ENCODE results near the gene EPB41L3. TPM values are rescaled to one million over a fixed set of nuclear protein-coding genes. Genes with fewer than 3 reads are reported as not detected.

The EPB41L3 gene
- polyA plus RNA-seq, 1 donor from 2014 or later: 19.6 TPM

- H3K27ac ChIP-seq (ENCODE audit: low read length): no peak overlapping the region
- no peak for TF ChIP-seq TAF1 (IDR thresholded peaks at IDR 0.05; ENCODE audit: low read depth)
- no peak for TF ChIP-seq EZH2 (IDR thresholded peaks at IDR 0.05; ENCODE audit: borderline replicate concordance, insufficient read depth, low read length, poor library complexity, severe bottlenecking)
- TF ChIP-seq RAD21 (conservative IDR thresholded peaks at IDR 0.05): no peak
- TF ChIP-seq SMC3 (conservative IDR thresholded peaks at IDR 0.05; ENCODE audit: poor library complexity): no peak
- no peak for TF ChIP-seq MXI1 (conservative IDR thresholded peaks at IDR 0.05; ENCODE audit: poor library complexity, severe bottlenecking)
- TF ChIP-seq EP300 (conservative IDR thresholded peaks at IDR 0.05; ENCODE audit: poor library complexity, severe bottlenecking): no peak
- TF ChIP-seq CTCF (IDR thresholded peaks at IDR 0.05; ENCODE audit: poor library complexity, severe bottlenecking): no peak
- TF ChIP-seq POLR2AphosphoS5 (IDR thresholded peaks at IDR 0.05): no peak
- TF ChIP-seq REST (IDR thresholded peaks at IDR 0.05; ENCODE audit: borderline replicate concordance): no peak
- H3K36me3 ChIP-seq (ENCODE audit: insufficient read depth, low read length): no peaks in the 10 kb centered on the region
- H3K27me3 ChIP-seq (ENCODE audit: insufficient read depth, low read depth, low read length): no peaks in the 10 kb centered on the region
- no peak overlapping the region for H3K4me3 ChIP-seq (ENCODE audit: low read length)
- H3K4me2 ChIP-seq (ENCODE audit: low read length): no peak overlapping the region
- H3K9me2 ChIP-seq (ENCODE audit: insufficient read depth, low read length): no peaks in the 10 kb centered on the region
- H2AFZ ChIP-seq (ENCODE audit: low read depth, low read length): no peak overlapping the region
- no peaks in the 10 kb centered on the region for H3K79me2 ChIP-seq (replicated peaks; ENCODE audit: insufficient read depth, low read length)
- H3F3A ChIP-seq (ENCODE audit: insufficient read depth, low read length, poor library complexity, severe bottlenecking): no peaks in the 10 kb centered on the region
- H3K9me3 ChIP-seq (ENCODE audit: low read length): no peaks in the 10 kb centered on the region
- H4K20me1 ChIP-seq (ENCODE audit: insufficient read depth): no peaks in the 10 kb centered on the region
- no peak overlapping the region for H3K9ac ChIP-seq (ENCODE audit: low read length)
These were observed 65.5 kb downstream of the EPB41L3 start for GRCh38 chr18:5478261-5478660.

GRCh38 chr18:5476961-5477800 is 66.6 kb downstream of the EPB41L3 start:
- Histone ChIP-seq H3K27me3 (ENCODE audit: insufficient read depth, low read depth, low read length) (no peaks in the 10 kb centered on the region), H3K9me3 (ENCODE audit: low read length) (no peaks in the 10 kb centered on the region), H3K27ac (ENCODE audit: low read length) (no peak overlapping the region), H3K79me2 (replicated peaks; ENCODE audit: insufficient read depth, low read length) (no peaks in the 10 kb centered on the region), H4K20me1 (ENCODE audit: insufficient read depth) (no peaks in the 10 kb centered on the region), H3K4me2 (ENCODE audit: low read length) (no peak overlapping the region), H3K36me3 (ENCODE audit: insufficient read depth, low read length) (no peaks in the 10 kb centered on the region), H3K9me2 (ENCODE audit: insufficient read depth, low read length) (no peaks in the 10 kb centered on the region), H3F3A (ENCODE audit: insufficient read depth, low read length, poor library complexity, severe bottlenecking) (no peaks in the 10 kb centered on the region), H2AFZ (ENCODE audit: low read depth, low read length) (no peak overlapping the region), H3K9ac (ENCODE audit: low read length) (no peak overlapping the region), H3K4me3 (ENCODE audit: low read length) (no peak overlapping the region)
- TF ChIP-seq MXI1 (conservative IDR thresholded peaks at IDR 0.05; ENCODE audit: poor library complexity, severe bottlenecking): no peak
- TF ChIP-seq EZH2 (IDR thresholded peaks at IDR 0.05; ENCODE audit: borderline replicate concordance, insufficient read depth, low read length, poor library complexity, severe bottlenecking): no peak
- no peak for TF ChIP-seq RAD21 (conservative IDR thresholded peaks at IDR 0.05)
- TF ChIP-seq EP300 (conservative IDR thresholded peaks at IDR 0.05; ENCODE audit: poor library complexity, severe bottlenecking): no peak
- no peak for TF ChIP-seq REST (IDR thresholded peaks at IDR 0.05; ENCODE audit: borderline replicate concordance)
- no peak for TF ChIP-seq CTCF (IDR thresholded peaks at IDR 0.05; ENCODE audit: poor library complexity, severe bottlenecking)

Measured in neural cell (in vitro differentiated cells).